HG03060 (cell line): ENCODE measurements around the gene H6PD.

Source experiments
- ATAC-seq: cut with Tn5 transposase; IDR thresholded peaks from one replicate; pipeline ENCODE4 v1.9.1; 2021; ENCODE audit warnings: low read depth, moderate number of reproducible peaks; ENCODE audit not compliant: unreplicated experiment

Gene H6PD

GRCh38 chr1:9273177-9273576 lies 38.6 kb downstream of the H6PD start:
- ATAC-seq, result no peak

GRCh38 chr1:9275161-9275560 lies 40.6 kb downstream of the H6PD start:
- ATAC-seq, result no peak

- no peak for ATAC-seq
These were observed 41.0 kb downstream of the H6PD start for GRCh38 chr1:9275567-9276034.

GRCh38 chr1:9278116-9278515 lies 43.5 kb downstream of the H6PD start:
- ATAC-seq, result no peak

- ATAC-seq, result no peak
These were observed 44.1 kb downstream of the H6PD start for GRCh38 chr1:9278585-9279153.

- ATAC-seq, result no peak
These were observed 44.7 kb downstream of the H6PD start for GRCh38 chr1:9279172-9279840.

GRCh38 chr1:9280015-9280860 lies 45.7 kb downstream of the H6PD start:
- no peak for ATAC-seq

- no peak for ATAC-seq
These were observed 46.7 kb downstream of the H6PD start for GRCh38 chr1:9281071-9281827.

GRCh38 chr1:9281908-9282695 lies 47.5 kb downstream of the H6PD start:
- no peak for ATAC-seq

GRCh38 chr1:9282696-9282955 lies 48.1 kb downstream of the H6PD start:
- no peak for ATAC-seq

- ATAC-seq, result no peak
These were observed 49.5 kb downstream of the H6PD start for GRCh38 chr1:9284061-9284460.

- ATAC-seq, result no peak
These were observed 52.0 kb downstream of the H6PD start for GRCh38 chr1:9286556-9286955.

GRCh38 chr1:9289090-9289534 lies 54.5 kb downstream of the H6PD start:
- ATAC-seq, result no peak

GRCh38 chr1:9289711-9290485 lies 55.3 kb downstream of the H6PD start:
- ATAC-seq, result no peak

GRCh38 chr1:9291914-9292360 lies 57.4 kb downstream of the H6PD start:
- ATAC-seq, result no peak

- ATAC-seq, result no peak
These were observed 58.0 kb downstream of the H6PD start, which contains the start of gene SPSB1 for GRCh38 chr1:9292361-9293240. SPSB1 (plus strand) TSS chr1:9292894; CDS start chr1:9355892, 62,998 bp downstream.

- no peak for ATAC-seq
These were observed 58.6 kb downstream of the H6PD start for GRCh38 chr1:9293241-9293532.

- no peak for ATAC-seq
These were observed 59.2 kb downstream of the H6PD start for GRCh38 chr1:9293533-9294404.
